ENCODE results near the gene CCDC81.
A peak's percentile ranks its signal among the peaks of the same experiment; 100 is the strongest.
"Not testable (repeated sequence)": the region's sequence is repeated elsewhere in the genome, so short reads cannot be mapped to it uniquely, and the experiment has no call there.

CCDC81 gene

DNA sequence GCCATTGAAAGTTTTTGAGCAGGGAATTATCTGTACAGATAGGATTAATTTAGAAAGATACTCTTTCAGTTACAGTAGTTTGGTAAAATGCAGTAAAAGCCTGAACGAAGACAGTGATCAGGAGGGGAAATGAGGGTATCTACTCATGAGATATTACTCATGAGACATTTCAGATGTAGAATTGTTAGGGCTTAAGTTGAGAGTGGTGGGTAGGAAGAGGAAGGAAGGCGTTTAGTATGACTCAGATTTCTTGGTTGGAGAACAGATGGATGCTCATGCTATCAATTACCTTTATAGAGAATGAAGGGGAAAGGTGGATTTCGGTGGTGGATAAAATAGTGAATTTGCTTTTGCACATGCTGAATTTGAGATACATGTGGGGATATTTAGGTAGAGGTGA, 15.8 kb downstream of the CCDC81 start:
- no peak for DNase-seq

DNA sequence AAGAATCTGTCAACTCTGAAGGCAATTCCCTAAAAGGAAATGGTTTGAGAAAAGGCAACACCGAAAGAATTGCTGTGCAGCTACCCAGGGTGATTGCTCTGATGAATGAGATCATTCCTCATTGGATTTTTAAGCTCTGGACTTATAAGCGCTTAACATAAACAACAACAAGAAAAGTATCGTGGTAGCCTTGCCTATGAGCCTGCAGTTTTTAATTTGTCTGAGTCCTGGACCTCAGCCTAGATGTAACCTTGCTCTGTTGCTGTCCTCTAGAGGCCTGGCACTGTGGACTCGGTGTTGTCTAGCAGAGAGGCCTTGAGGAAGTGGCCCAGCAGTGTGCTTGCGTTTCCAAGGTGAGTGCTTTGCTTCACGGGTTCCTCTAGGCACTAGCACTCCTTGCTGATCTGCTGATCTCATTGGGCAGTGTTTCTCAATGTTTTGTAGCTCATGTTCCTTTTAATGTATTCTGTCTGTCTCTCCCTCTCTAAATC, 20.4 kb downstream of the CCDC81 start:
- no peak for DNase-seq

DNA sequence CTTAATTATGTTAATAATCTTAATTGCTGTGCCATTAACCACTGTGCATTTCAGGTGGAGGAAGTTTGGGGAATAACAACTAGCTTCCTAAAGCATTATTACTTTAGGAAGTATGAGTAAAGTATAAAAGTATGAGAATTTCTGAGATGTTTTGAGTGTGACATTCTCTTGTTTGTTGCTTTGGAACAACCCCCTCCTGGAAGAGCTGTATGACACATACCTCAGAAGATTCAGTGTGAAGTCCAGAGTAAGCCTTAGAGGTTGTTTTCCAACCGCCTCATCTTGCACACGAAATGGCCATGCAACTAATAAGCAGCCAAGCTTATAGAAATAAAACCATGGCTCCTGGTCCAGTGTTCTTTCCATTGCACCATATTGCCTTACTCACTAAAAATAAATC, 21.7 kb downstream of the CCDC81 start:
- no peak for DNase-seq

DNA sequence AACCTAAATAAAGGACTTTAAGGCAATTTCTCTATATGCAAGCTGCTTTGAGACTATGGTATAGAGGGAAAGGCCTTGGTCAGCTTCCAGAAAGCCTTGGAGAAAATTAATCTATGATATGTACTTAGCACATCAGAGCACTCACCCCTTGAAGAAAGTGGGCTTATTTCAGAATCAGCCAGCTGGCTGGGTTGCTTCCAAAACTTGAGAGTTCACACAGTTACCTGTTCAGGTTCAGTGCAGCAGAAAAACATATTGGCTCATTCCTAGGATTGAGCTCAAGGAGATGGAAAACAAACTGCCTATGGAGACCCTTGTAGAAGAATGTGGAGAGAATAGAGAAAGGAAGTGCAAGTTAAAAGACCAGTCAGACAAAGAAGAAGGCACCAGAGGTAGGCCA, 22.7 kb downstream of the CCDC81 start:
- no peak for DNase-seq

DNA sequence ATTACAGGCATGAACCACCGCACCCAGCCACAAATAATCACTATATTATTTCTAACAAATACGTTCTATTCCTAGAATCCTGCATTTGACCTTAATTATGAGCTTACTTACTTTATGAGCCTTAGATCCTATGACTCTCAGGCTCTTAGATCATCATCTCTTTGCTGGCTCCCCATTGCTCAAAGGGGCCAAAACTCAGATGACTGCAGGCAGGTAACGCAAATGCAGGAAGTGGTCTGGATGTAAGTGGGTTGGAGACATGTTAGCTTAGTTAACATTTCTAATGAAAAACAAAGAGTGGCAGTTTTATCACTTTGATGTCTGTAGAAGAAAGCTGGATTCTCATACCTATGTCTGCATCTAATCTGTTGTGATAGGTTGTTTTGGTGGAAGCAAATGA, 23.4 kb downstream of the CCDC81 start:
- DNase-seq = no peak

DNA sequence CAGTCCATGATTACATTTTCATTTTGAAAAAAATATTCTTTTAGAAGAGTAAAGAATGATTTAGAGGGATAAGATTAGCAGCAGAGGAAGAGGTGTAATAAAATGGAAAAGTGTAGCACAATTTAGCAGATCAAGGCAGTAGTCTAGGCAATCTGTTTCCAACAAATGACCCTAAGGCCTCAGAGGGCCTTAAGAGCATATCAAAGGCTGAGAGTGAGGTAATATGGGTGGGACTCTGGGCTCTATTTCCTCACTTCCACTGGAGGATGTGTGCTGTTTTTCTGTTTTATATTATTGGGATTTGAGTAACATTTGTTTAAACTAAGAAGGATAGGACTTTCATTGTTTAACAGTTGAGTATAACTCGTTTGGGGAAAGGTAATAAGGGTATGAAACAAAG, 28.8 kb downstream of the CCDC81 start:
- no peak for DNase-seq

DNA sequence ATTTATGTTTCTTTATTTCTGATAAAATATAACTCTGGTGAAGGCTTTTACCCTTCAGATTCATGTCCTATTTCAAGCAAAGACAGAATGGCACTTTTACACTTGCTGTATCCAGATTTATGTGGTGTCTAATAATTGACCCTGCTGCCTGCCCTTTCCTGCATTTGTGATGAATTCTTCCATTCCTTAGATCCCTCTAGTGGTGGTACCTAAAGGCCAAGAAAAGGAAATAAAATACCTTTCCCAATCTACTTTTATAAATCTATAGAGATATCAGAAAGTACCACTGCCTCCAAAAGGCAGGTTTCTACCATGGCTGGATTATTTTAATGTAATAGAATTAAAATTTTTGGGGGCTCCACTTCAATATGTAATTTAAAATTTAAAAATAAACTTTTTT, 34.2 kb downstream of the CCDC81 start:
- no peak for DNase-seq

DNA sequence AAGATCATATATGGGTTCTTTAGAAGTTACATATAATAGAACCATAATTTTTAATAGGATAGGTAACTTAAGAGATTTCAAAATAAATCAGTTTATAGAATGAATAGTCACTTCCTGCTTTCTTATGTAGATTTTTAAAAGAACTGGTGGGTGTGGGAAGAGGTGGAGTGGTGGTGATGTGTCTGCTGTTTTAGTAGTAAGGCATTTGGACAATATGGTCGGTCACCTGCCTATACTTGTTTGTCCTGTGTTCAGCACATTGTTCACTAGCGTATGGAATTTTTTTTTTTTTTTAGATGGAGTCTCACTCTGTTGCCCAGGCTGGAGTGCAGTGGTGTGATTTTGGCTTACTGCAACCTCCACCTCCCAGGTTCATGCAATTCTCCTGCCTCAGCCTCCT, 39.3 kb downstream of the CCDC81 start:
- DNase-seq = no peak

DNA sequence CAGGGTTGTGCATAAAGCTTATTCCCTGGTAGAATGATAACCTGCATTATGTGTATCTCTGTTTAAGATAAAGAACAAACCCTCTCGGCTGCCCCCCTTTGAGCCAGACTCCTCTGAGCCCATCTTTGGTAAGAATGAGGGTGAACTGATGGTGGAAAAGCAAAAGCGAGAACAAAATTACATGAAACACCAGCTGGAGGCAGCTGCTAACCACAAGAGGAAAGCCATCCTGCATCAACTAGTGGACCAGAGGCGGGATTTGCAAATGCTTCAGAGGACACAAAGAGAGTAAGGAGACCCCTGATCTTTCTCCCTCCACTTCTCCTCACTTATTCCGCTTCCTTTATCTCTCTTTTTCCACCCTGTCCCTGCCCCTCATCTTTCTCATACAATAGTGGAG, 40.3 kb downstream of the CCDC81 start:
- DNase-seq = no peak

DNA sequence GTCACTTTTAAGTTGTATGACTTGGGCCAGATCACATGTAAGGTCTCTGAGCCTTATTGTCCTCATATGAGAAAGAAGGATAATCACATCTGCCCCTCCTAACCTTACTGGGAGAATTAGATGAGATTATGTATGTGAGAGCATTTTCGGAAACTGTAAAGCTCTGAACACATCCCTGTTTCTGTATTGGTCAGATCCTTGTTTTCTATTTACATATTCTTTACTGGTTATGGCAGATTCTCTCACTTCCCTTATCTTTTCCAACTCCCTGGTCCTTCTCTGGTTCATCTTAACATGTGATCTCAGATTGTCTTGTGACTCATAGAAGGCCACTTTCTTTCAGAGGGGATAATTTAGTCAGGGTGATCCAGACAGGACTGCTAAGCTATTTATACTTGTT, 41.8 kb downstream of the CCDC81 start:
- DNase-seq = no peak

DNA sequence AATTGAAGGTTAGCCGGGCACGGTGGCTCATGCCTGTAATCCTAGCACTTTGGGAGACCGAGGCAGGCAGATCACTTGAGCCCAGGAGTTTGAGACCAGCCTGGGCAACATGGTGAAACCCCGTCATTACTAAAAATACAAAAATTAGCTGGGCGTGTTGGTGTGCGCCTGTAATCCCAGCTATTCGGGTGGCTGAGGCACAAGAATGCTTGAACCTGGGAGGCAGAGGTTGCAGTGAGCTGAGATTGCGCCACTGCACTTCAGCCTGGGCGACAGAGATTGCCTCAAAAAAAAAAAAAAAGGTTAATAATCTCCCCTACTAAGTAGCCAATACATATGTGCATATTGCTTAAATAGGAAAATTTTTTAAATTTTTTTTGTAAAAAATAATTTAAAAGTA, 42.3 kb downstream of the CCDC81 start:
- DNase-seq = not testable (repeated sequence)

DNA sequence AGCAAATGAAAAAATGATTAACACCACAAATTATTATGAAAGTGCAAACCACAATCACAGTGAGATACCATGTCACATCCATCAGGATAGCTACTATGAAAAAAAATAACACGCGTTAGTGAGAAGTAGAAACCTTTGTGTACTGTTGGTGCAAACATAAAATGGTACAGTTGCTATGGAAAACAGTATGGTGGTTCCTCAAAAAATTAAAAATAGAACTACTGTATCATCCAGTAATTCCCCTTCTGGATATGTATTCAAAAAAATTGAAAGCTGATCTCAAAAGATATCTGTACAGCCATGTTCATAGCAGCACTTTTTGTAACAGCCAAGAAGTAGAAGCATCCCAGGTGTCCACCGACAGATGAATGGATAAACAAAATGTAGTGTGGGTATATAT, 43.4 kb downstream of the CCDC81 start:
- DNase-seq = no peak

DNA sequence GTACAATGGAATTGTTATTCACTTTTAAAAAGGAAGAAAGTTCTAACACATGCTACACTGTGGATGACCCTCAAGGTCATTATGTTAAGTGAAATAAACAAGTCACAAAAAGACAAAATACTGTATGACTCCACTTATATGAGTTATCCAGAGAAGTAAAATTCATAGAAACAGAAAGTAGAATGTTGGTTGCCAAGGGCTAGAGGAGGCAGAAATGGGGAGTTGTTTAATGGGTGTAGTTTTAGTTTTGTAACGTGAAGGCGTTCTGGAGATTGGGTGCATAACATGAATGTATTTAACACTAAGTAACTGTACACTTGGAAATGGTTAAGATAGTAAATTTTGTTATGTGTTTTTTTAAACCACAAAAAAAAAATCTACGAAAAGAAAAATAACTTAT, 43.8 kb downstream of the CCDC81 start:
- DNase-seq = no peak

DNA sequence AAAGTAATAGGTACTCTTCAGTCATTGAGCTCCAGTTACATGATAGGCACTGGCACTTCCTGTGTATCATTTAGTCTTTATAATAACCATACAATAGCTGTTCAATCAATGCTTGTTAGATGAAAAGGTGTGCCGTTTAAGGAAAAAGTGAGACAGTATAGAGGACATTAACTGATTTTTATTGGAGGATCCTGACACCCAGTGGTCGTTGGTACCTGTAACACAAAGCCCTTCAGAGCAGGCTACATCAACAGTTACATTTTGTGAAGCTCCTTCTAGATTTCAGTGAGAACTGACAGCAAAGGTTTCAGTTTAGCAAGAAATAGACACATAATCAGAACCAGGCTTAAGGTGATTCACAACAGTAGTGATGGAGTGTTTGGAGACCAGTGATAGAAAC, 44.2 kb downstream of the CCDC81 start:
- peak; percentile 29 for DNase-seq

DNA sequence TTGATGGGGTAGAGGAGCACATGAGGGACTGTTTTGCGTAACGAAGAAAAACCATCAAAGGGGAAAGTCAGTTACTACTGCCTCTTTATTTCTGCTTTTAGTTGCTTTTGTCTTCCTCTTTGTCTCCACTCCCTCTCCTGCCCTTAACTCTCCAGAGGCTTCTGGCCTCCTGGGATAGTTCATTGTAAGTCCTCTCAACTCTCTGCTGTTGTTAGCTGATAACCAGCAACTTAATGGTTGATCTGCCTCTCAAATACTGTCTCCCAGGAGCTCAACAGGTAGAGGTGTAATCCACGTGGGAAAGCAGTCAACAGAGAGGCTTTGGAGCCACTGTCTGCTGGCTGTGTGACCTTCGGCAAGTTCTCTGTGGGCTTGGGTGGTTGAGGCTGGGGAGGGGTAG, 47.3 kb downstream of the CCDC81 start:
- no peak for DNase-seq

DNA sequence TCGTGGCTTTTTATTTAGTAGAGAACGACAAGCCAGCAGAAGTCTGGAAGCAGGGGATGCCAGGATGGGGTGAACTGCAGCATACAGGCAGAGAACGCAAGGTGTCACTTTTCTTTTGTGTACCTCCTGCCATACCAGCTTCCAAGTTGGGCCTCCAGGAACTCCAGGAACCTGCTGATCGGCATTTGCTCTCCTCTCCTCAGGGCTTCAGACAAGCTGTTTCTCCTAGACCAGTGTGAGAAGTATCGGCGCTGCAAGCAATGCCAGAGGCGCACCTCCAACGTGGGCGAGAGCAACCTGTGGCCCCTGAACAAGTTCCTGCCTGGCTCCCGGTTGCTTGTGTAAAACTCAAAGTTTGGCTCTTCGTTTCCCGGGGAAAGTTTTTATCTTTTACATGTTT, 47.7 kb downstream of the CCDC81 start:
- DNase-seq = no peak

DNA sequence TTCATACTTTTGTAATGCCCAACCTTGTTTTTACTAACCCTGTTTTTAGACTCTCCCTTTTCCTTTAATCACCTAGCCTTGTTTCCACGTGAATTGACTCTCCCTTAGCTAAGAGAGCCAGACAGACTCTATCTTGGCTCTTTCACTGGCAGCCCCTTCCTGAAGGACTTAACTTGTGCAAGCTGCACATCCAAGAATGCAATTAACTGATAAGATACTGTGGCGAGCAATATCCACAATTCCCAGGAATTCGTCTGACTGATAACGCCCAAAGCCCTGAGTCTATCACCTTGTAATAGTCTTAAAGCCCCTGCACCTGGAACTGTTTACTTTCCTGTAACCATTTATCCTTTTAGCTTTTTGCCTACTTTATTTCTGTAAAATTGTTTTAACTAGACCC, 48.8 kb downstream of the CCDC81 start:
- DNase-seq = not testable (repeated sequence)

DNA sequence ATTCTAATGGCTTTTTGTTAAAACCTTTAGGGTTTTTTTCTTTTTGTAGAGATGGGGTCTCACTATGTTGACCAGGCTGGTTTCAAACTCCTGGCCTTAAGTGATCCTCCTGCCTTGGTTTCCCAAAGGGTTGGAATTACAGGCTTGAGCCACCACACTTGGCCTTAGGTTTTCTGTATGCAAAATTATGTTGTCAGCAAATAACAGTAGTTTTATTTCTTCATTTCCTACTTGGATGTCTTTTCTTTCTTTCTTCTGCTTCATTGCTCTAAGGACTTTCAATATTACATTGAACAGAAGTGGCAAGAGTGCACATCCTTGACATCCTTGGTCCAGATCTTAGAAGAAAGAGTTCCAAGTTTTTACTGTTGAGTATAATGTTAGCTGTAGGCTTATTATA, 52.8 kb downstream of the CCDC81 start:
- no peak for DNase-seq

DNA sequence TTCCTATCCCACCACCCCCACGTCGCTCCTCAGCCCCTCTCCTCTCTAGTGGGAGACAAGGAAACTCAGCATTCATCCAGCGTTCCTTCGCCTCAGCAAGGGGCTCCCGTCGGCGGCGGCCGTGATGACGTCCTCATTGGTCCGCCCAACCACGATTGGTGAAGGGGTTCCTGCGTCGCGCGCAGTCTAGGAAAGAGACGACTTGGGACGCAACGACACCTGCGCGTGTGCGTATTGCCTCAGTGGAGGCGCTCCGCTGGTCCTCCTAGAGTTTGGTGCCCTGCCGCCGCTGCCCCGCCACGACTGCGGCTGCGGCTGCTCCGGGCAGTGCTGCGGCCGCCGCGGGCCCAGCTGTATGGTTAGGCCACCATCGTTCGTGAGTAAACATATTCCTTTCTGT, 56.6 kb downstream of the CCDC81 start:
- no peak for DNase-seq

DNA sequence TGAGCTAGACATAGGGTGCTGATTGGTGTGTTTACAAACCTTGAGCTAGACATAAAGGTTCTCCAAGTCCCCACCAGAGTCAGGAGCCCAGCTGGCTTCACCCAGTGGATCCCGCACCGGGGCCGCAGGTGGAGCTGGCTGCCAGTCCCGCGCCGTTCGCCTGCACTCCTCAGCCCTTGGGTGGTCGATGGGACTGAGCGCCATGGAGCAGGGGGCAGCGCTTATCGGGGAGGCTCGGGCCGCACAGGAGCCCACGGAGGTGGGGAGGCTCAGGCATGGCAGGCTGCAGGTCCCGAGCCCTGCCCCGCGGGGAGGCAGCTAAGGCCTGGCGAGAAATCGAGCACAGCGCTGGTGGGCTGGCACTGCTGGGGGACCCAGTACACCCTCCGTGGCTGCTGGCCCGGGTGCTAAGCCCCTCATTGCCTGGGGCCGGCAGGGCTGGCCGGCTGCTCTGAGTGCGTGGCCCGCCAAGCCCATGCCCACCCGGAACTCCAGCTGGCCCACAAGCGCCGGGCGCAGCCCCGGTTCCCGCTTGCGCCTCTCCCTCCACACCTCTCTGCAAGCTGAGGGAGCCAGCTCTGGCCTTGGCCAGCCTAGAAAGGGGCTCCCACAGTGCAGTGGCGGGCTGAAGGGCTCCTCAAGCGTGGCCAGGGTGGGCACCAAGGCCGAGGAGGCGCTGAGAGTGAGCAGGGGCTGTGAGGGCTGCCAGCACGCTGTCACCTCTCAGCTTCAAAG, 58.8 kb downstream of the CCDC81 start:
- DNase-seq = not testable (repeated sequence)

DNA sequence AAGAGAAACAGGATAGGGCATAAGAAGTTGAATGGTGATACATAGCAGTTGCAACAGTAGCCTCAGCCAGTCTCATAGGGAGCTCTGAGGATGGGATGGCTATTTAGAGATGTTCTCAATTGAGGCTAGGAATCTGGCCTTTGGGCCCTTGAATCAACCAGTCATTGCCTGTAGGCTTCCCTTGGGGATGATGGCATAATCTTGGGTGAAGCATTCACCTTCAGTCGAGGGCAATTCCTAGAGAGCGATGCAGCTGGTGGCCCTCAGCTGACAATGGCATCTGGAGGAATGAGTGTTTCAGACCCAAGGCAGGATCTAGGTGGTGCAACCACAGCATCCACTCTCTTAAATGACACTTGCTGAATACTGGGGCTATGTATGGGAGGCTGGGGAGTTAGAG, 61.0 kb downstream of the CCDC81 start:
- no peak for DNase-seq

DNA sequence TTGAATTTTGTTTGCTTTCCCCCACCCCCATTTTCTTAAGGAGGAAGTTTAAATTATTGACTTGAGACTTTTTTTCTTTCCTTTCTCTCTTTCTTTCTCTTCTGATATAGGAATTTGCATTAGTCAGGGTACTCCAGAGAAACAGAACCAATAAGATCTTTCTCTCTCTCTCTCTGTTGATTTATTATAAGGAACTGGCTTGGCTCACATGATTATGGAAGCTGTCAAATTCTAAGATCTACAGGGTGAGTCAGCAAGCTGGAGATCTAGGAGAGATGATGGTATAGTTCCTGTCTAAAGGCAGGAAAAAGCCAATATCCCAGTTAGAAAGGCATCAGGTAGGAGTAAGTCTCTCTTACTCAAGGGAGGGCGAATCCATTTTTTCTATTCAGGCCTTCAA, 64.0 kb downstream of the CCDC81 start:
- no peak for DNase-seq

DNA sequence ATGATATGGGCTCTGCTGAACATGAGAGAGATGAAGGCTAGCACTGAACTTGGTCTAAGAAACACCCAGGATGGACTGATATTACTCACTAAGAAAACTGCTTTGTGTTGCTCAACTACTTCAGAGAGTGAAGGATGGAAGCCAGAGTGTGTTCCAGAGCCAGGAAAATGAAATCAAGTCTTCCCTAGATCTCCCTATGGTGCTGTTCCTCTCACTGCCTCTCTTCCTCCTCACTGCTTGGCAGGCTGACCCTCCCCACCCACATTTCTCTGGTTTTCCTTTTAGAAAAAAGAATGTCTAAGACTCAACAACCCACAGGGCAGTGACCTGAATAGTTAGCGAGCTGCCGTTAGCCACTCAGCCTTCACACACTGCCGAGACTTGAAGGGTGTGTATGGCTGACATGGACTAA, 65.6 kb downstream of the CCDC81 start:
- no peak for DNase-seq

DNA sequence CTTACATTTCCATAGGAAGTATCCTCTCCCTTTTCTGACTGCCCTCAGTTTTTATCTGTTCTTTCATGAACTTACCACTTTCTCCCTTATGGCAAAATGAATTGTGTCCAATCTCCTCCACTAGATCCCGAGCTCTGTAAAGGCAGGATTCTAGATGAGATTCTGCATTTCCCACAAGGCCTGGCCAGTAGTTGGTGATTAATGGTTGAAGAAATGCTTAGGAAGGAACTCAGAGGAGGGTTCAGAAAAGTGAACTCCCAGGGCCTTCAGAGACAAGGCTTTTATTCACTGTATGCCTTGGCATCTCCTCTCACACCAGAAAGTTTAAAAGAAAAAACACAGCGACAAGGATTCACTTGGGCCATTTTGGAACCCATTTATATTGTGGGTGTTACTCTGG, 66.2 kb downstream of the CCDC81 start:
- no peak for DNase-seq

DNA sequence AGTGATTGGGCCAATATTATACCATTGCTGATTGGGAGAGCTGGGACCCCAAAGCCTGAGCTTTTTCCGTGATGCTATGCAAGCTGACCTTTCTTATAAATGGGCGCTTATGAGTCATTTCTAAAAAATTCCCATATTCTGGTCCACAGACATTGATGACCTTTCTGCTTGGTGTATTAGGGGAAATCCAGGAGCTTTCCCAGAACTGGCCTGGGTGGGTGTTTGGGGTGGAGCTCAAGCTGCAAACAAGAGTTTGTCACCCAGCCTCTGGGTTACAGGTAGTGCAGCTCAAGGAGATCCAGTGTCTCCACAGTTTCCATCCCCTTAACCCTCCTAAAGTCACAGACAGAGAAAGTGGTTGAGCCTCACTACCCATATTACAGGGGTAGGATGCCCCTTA, 67.7 kb downstream of the CCDC81 start:
- DNase-seq = no peak

Measured in NCI-H1105 treated with DMSO at 0.1 percent for 48 hours (cell line).